Stomach (tissue), 4 donors: ENCODE results near the gene PLPP3.

Source experiments
- CTCF ChIP-seq, 7 experiments: fragments of 450-650 bp in 4 of 7; fragments of 200-600 bp in 3 of 7; sonication (generic) in 3 of 7; IDR thresholded peaks; one replicate each; pipeline ENCODE4 v1.5.1; 2016 to 2019; ENCODE audit warnings: antibody characterized with exemption in 7 of 7, control low read depth in 2 of 7, mild to moderate bottlenecking in 1 of 7
- POLR2AphosphoS5 ChIP-seq, 3 donors: sonication (generic); formaldehyde crosslinking; IDR thresholded peaks; one replicate each; pipeline ENCODE4 v1.6.1; 2016; ENCODE audit warnings: antibody characterized with exemption in 3 of 3

GRCh38 chr1:56561227-56562019 lies 17.9 kb downstream of the PLPP3 start:
- no peak for TF ChIP-seq CTCF (IDR thresholded peaks at IDR 0.05)
- TF ChIP-seq POLR2AphosphoS5 (IDR thresholded peaks at IDR 0.05): no peak
